Cardiac muscle cell (in vitro differentiated cells and primary cell): Measurements from ENCODE around the gene FMO1. TPM values are rescaled to one million over a fixed set of nuclear protein-coding genes. Genes with fewer than 3 reads are reported as not detected.

Experiments used
- DNase-seq, 2 donors: peaks; one replicate each; pipeline versions ENCODE4 v3.0.0 to v3.0.0-alpha.2; 2010 to 2017; ENCODE audit warnings: low read depth in 1 of 2, low spot score in 1 of 2
- H3K27ac ChIP-seq: fragments of 200-600 bp; sonication (generic); 2 replicates; pipeline ENCODE4 v1.5.1; 2016
- H3K27me3 ChIP-seq: fragments of 200-600 bp; sonication (generic); 2 replicates; pipeline ENCODE4 v1.6.0; 2016; ENCODE audit warnings: control low read depth
- H3K36me3 ChIP-seq: fragments of 200-600 bp; sonication (generic); 2 replicates; pipeline ENCODE4 v1.5.1; 2016; ENCODE audit warnings: control low read depth
- H3K4me1 ChIP-seq: fragments of 200-600 bp; sonication (generic); 2 replicates; pipeline ENCODE4 v1.8.1; 2017; ENCODE audit warnings: low read depth, mild to moderate bottlenecking, mixed run types
- H3K4me3 ChIP-seq: fragments of 200-600 bp; sonication (generic); 2 replicates; pipeline ENCODE4 v1.5.1; 2016; ENCODE audit warnings: mild to moderate bottlenecking
- H3K9me3 ChIP-seq: fragments of 200-600 bp; sonication (generic); 2 replicates; pipeline ENCODE4 v1.5.1; 2017; ENCODE audit warnings: low read depth, mild to moderate bottlenecking, control low read depth
- polyA plus RNA-seq: library from polyadenylated mRNA; unstranded; fragments of >200 nt; fragmentation: Nextera tagmentation; extraction: Ambion mirVana; gene quantifications from 2 replicates; pipeline ENCODE4 v1.2.1, GENCODE V29; 2016
- total RNA-seq: library from RNA; depleted of rRNA; stranded (reverse); fragments of >200 nt; gene quantifications from 2 replicates; pipeline ENCODE4 v1.2.3, GENCODE V29; 2016
- TF ChIP-seq, protein P1 (sequence below): IDR thresholded peaks from 2 replicates; pipeline ENCODE4 v1.5.1; 2012; ENCODE audit warnings: low read depth, mild to moderate bottlenecking, low read length

The FMO1 gene
- total and polyA plus RNA-seq, 2 experiments from 2014 or later, result 0.06 TPM; not detected in 1

DNA sequence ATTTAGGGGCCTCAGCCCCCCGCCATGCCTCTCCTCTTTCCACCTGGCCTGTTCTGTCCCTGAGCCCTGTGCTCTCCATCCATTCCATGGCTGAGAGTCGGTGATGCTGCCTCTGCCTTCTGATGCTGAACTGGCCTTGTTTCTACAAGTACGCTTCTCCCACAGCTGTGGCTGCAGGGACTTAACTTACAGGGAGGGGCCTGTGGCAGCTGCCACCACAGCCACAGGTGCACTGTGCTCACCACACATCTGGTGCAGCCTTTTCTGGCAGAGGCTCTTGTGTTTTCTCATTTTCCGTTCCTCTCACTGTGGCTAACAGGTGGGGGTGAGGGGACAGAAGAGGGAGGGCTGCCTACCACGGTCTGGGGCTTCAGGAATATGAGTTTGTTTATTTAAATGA, 4.2 kb downstream of the FMO1 start:
- Histone ChIP-seq H3K4me1 (no peaks in the 10 kb centered on the region), H3K36me3 (no peaks in the 10 kb centered on the region), H3K27ac (no peak overlapping the region), H3K27me3 (peaks cover 31% of the 10 kb centered on the region), H3K4me3 (no peak overlapping the region), H3K9me3 (no peaks in the 10 kb centered on the region)
- TF ChIP-seq, protein P1, sequence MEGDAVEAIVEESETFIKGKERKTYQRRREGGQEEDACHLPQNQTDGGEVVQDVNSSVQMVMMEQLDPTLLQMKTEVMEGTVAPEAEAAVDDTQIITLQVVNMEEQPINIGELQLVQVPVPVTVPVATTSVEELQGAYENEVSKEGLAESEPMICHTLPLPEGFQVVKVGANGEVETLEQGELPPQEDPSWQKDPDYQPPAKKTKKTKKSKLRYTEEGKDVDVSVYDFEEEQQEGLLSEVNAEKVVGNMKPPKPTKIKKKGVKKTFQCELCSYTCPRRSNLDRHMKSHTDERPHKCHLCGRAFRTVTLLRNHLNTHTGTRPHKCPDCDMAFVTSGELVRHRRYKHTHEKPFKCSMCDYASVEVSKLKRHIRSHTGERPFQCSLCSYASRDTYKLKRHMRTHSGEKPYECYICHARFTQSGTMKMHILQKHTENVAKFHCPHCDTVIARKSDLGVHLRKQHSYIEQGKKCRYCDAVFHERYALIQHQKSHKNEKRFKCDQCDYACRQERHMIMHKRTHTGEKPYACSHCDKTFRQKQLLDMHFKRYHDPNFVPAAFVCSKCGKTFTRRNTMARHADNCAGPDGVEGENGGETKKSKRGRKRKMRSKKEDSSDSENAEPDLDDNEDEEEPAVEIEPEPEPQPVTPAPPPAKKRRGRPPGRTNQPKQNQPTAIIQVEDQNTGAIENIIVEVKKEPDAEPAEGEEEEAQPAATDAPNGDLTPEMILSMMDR, result no peak
- DNase-seq, result no peak

DNA sequence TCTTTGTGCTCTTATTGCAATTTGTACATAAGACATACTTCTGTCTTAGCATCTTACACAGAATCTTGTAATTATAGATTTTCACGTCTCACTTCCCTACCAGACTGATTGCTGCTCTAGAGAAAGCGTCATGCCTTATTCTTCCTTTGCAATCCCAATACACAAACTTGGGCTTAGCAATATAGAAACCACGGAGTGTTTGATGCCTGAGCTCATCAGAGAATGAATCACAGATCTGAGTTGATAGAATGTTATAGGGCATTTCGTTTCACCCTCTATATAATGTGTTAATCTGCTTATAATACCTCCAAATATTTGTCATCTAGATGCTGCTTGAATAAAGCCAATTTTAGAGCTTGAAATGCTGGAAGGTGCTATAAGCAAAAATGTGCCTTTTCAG, 6.6 kb downstream of the FMO1 start:
- peaks cover 17% of the 10 kb centered on the region for H3K27me3 ChIP-seq
- H3K4me1 ChIP-seq, result no peaks in the 10 kb centered on the region
- H3K36me3 ChIP-seq, result no peaks in the 10 kb centered on the region
- no peak overlapping the region for H3K4me3 ChIP-seq
- no peak overlapping the region for H3K27ac ChIP-seq
- TF ChIP-seq, protein P1, result no peak
- DNase-seq, result no peak
- no peaks in the 10 kb centered on the region for H3K9me3 ChIP-seq

DNA sequence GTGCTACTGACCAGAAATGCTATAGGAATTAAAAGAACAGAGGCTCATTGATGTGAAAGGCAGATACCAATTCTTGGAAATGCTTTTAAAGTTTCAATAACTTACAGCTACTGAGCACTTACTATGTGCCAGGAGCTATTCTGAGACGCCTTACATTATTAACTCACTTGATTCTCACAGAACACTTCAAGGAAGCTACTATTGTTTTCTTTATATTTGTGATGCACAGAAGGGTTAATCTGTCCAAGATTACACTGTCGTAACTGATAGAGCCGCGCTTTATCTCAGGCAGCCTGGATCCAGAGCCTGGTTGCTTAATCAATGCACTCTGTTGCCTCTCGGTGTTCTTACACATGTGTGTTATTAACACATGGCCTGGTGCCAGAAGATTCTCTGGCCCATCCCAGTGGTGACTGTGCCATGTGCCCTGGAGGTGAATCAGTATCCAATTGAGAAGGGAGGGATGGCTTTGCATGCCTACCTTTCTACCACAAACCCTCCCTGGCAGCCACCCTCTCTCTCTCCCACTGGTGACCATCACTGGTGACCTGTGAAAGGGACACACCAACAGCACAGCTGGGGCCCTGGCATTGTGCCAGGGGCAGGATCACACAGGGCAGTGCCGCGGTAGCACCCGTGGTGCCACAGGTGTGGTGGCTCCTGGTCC, 8.8 kb downstream of the FMO1 start:
- Histone ChIP-seq H3K4me1 (no peaks in the 10 kb centered on the region), H3K4me3 (no peak overlapping the region), H3K27ac (no peak overlapping the region), H3K27me3 (no peaks in the 10 kb centered on the region), H3K9me3 (no peaks in the 10 kb centered on the region), H3K36me3 (no peaks in the 10 kb centered on the region)
- TF ChIP-seq, protein P1, result no peak
- peak in 1 of 2 donors; percentile 60 for DNase-seq

DNA sequence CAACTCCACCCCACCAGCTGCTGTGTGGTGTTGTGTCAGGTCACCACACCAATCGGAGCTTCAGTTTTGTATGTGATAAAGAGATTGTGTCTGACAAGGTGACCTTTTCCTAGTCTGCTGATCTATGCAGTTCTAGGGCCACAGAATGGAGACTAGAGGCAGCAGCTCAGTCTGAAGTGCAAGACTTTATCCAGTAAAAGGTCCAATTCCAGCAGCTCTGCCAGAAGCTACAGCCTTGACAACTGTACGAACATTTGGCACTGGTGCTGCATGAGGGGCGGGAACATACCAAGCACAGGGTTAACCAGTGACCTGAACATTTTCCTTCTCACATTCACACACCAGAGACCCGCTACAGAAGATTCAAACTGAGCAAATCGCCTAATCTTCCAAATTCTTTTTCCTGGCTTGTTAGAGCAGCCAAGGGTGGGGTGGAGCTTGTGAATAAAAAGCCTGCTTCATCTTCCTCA, 9.3 kb downstream of the FMO1 start:
- TF ChIP-seq, protein P1, result no peak
- Histone ChIP-seq H3K27ac (no peak overlapping the region), H3K27me3 (no peaks in the 10 kb centered on the region), H3K4me1 (no peaks in the 10 kb centered on the region), H3K9me3 (no peaks in the 10 kb centered on the region), H3K36me3 (no peaks in the 10 kb centered on the region), H3K4me3 (no peak overlapping the region)
- DNase-seq, result peak in 1 of 2 donors; percentile 37

DNA sequence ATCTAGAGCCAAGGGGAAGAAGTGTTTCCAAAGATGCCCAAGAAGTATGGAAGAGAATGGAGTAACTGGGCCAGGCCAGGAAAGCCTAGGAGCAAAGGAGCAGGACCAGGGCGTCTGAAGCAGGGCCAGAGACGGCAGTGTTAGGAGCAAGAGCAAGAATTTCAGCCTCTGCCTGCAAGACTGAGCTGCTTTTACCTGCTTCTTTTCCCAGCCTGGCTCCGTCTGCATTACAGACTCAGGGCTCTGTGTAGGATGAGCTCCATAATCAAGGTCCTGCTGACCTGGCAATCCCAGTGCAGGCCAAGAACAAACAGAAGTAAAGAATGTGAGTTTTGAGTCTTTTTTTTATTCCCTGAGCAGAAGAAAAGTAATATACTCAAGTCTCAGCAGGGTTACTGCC, 10.1 kb downstream of the FMO1 start:
- DNase-seq, result no peak
- no peak overlapping the region for H3K27ac ChIP-seq
- TF ChIP-seq, protein P1, result no peak
- H3K4me3 ChIP-seq, result no peak overlapping the region
- no peaks in the 10 kb centered on the region for H3K4me1 ChIP-seq
- H3K36me3 ChIP-seq, result no peaks in the 10 kb centered on the region
- no peaks in the 10 kb centered on the region for H3K9me3 ChIP-seq
- no peaks in the 10 kb centered on the region for H3K27me3 ChIP-seq
